Activated B cell treated with CpG ODN at 0.5 μM for 24 hours (primary cell): Measurements from ENCODE around the gene BLVRB. TPM values are rescaled to one million over a fixed set of nuclear protein-coding genes. Genes with fewer than 3 reads are reported as not detected.
"Not testable (repeated sequence)": the region's sequence is repeated elsewhere in the genome, so short reads cannot be mapped to it uniquely, and the experiment has no call there.

Experiments used
- ATAC-seq: fragments of 200-7000 bp; cut with Tn5 transposase; one replicate; pipeline ENCODE4 v1.10.0; 2021; ENCODE audit warnings: low read depth, mild to moderate bottlenecking, moderate library complexity
- CTCF ChIA-PET: fragments of 350-600 bp; sonication (Branson Sonifier 250); formaldehyde crosslinking; loops from one replicate; lab custom pipeline; 2021; ENCODE audit warnings: antibody characterized with exemption; lab: Charles Lee
- POLR2A ChIA-PET: fragments of 350-600 bp; sonication (Branson Sonifier 250); formaldehyde crosslinking; loops from one replicate; lab custom pipeline; 2021; ENCODE audit warnings: antibody characterized with exemption; lab: Charles Lee
- DNase-seq: peaks from one replicate; pipeline ENCODE4 v3.0.0; 2022
- H3K27ac Mint-ChIP-seq: one replicate; pipeline ENCODE4 v1.8.0; 2020; ENCODE audit warnings: mixed read lengths
- H3K27me3 Mint-ChIP-seq: one replicate; pipeline ENCODE4 v1.8.0; 2021; ENCODE audit warnings: mixed read lengths
- H3K36me3 Mint-ChIP-seq: one replicate; pipeline ENCODE4 v1.8.0; 2021; ENCODE audit warnings: low read depth, mixed read lengths
- H3K4me1 Mint-ChIP-seq: one replicate; pipeline ENCODE4 v1.8.0; 2021; ENCODE audit warnings: mixed read lengths
- H3K4me3 Mint-ChIP-seq: one replicate; pipeline ENCODE4 v1.8.0; 2020; ENCODE audit warnings: mild to moderate bottlenecking, mixed read lengths
- H3K9me3 Mint-ChIP-seq: one replicate; pipeline ENCODE4 v1.8.0; 2020; ENCODE audit warnings: mixed read lengths
- CTCF ChIP-seq: fragments of 200-600 bp; IDR thresholded peaks from one replicate; pipeline ENCODE4 v1.8.0; 2022; ENCODE audit warnings: antibody characterized with exemption, mild to moderate bottlenecking
- intact Hi-C: fragments of 100-400 bp; cut with micrococcal nuclease; formaldehyde crosslinking; loops from one replicate; pipeline ENCODE4 v1.15.1; 2024
- total RNA-seq: library from RNA; stranded (reverse); gene quantifications from 2 replicates; pipeline ENCODE4 v1.2.3, GENCODE V29; 2022

The BLVRB gene
- total RNA-seq, 1 donor from 2014 or later = 14.6 TPM

GRCh38 chr19:40460185-40460584 is 5.4 kb downstream of the BLVRB start:
- Mint-ChIP-seq H3K27me3 (no peaks in the 10 kb centered on the region), H3K36me3 (peaks cover 2% of the 10 kb centered on the region), H3K27ac (no peak overlapping the region), H3K4me1 (peaks cover 20% of the 10 kb centered on the region), H3K4me3 (no peak overlapping the region), H3K9me3 (no peaks in the 10 kb centered on the region)
- ChIA-PET CTCF (interaction anchor here (1.0 kb wide), 1 partner anchor 40 kb away, joined by 3 read pairs; no protein-coding TSS in a partner anchor), POLR2A (no interaction called here)
- ATAC-seq (no peak), DNase-seq (no peak)
- intact Hi-C loops = no loop called here
- TF ChIP-seq CTCF = no peak

GRCh38 chr19:40458597-40458974 is 7.0 kb downstream of the BLVRB start:
- ChIA-PET CTCF (no interaction called here), POLR2A (no interaction called here)
- Mint-ChIP-seq H3K9me3 (no peaks in the 10 kb centered on the region), H3K4me1 (peaks cover 14% of the 10 kb centered on the region), H3K36me3 (peaks cover 2% of the 10 kb centered on the region), H3K27me3 (no peaks in the 10 kb centered on the region), H3K4me3 (no peak overlapping the region), H3K27ac (no peak overlapping the region)
- DNase-seq (no peak), ATAC-seq (no peak)
- no peak for TF ChIP-seq CTCF
- intact Hi-C loops = no loop called here

- Mint-ChIP-seq H3K9me3 (no peaks in the 10 kb centered on the region), H3K36me3 (peaks cover 2% of the 10 kb centered on the region), H3K27ac (no peak overlapping the region), H3K27me3 (no peaks in the 10 kb centered on the region), H3K4me1 (peaks cover 14% of the 10 kb centered on the region), H3K4me3 (no peak overlapping the region)
- no peak for TF ChIP-seq CTCF
- ATAC-seq = no peak
- DNase-seq = no peak
- POLR2A ChIA-PET = no interaction called here
- CTCF ChIA-PET = no interaction called here
- intact Hi-C loops = no loop called here
Measured at GRCh38 chr19:40457953-40458596, 7.5 kb downstream of the BLVRB start.

- CTCF ChIA-PET = interaction anchor here (1.7 kb wide), 1 partner anchor 14 kb away, joined by 4 read pairs; no protein-coding TSS in a partner anchor
- TF ChIP-seq CTCF = no peak
- POLR2A ChIA-PET = no interaction called here
- intact Hi-C loops = no loop called here
- Mint-ChIP-seq H3K27ac (no peak overlapping the region), H3K4me3 (no peak overlapping the region), H3K4me1 (peaks cover 11% of the 10 kb centered on the region), H3K9me3 (no peaks in the 10 kb centered on the region), H3K27me3 (no peaks in the 10 kb centered on the region), H3K36me3 (peaks cover 2% of the 10 kb centered on the region)
- DNase-seq = no peak
- ATAC-seq = no peak
Measured at GRCh38 chr19:40457048-40457447, 8.5 kb downstream of the BLVRB start.

- H3K4me3 Mint-ChIP-seq, H3K27me3 Mint-ChIP-seq: not testable (repeated sequence)
Measured at GRCh38 chr19:40453943-40454342, 11.6 kb downstream of the BLVRB start.

More at GRCh38 chr19:40453943-40454342, 11.6 kb downstream of the BLVRB start:
- H3K36me3 Mint-ChIP-seq, H3K27ac Mint-ChIP-seq, POLR2A ChIA-PET, H3K4me1 Mint-ChIP-seq, H3K9me3 Mint-ChIP-seq, DNase-seq, ATAC-seq, intact Hi-C loops: not testable (repeated sequence)
- CTCF ChIA-PET = interaction anchor here (1.3 to 1.7 kb wide), 2 partner anchors 10 to 34 kb away, joined by 4 to 8 read pairs; no protein-coding TSS in a partner anchor
